Measurements from ENCODE around the gene CDK6.

GRCh38 chr7:92714767-92715166, 121.6 kb downstream of the CDK6 start:
- TF ChIP-seq EZH2 (IDR thresholded peaks at IDR 0.05; ENCODE audit: borderline replicate concordance, low read length) (no peak), CTCF (conservative IDR thresholded peaks at IDR 0.05 in 1 of 2, IDR thresholded peaks at IDR 0.05 in 1 of 2; ENCODE audit: extremely low read depth in 1 of 2, insufficient read depth in 1 of 2, low read depth in 1 of 2, low read length in 2 of 2) (no peak)

Data from mammary epithelial cell (primary cell).